Upper lobe of right lung (tissue), 1 donor: ENCODE data around the gene SLC49A4. TPM values are rescaled to one million over a fixed set of nuclear protein-coding genes. Genes with fewer than 3 reads are reported as not detected.

Experiments used
- ATAC-seq: fragments of 200-7000 bp; cut with Tn5 transposase; one replicate; pipeline ENCODE4 v1.9.1; 2020; ENCODE audit warnings: mild to moderate bottlenecking, moderate library complexity
- DNase-seq: peaks from one replicate; pipeline ENCODE4 v3.0.0-alpha.2; 2020
- H3K27ac ChIP-seq: fragments of 200-600 bp; one replicate; pipeline ENCODE4 v1.8.0; 2022
- H3K27me3 ChIP-seq: fragments of 200-600 bp; one replicate; pipeline ENCODE4 v1.8.0; 2022; ENCODE audit warnings: mild to moderate bottlenecking
- H3K36me3 ChIP-seq: fragments of 200-600 bp; one replicate; pipeline ENCODE4 v1.8.0; 2022
- H3K4me1 ChIP-seq: fragments of 200-600 bp; one replicate; pipeline ENCODE4 v1.8.0; 2022
- H3K4me3 ChIP-seq: fragments of 200-600 bp; one replicate; pipeline ENCODE4 v1.8.0; 2022; ENCODE audit warnings: mild to moderate bottlenecking
- H3K9me3 ChIP-seq: fragments of 200-600 bp; one replicate; pipeline ENCODE4 v1.8.0; 2022
- intact Hi-C: fragments of 100-400 bp; cut with DNase I; formaldehyde crosslinking; loops from one replicate; pipeline ENCODE4 v1.11.0; 2022
- total RNA-seq: library from RNA; stranded (reverse); fragmentation: NEBNext Ultra II Directional; extraction: Animal tissue kit (Norgen Biotek cat#: 25700); gene quantifications from one replicate; pipeline ENCODE4 v1.2.1, GENCODE V29; 2021
- TF ChIP-seq, protein P1 (sequence below): fragments of 200-600 bp; IDR thresholded peaks from one replicate; pipeline ENCODE4 v1.8.0; 2022; ENCODE audit warnings: antibody characterized with exemption
- donor health status: DM: no; HTN: yes; CAD: no; lungs with severe emphysema.

SLC49A4 gene
- total RNA-seq, 1 donor from 2014 or later = 14.2 TPM

DNA sequence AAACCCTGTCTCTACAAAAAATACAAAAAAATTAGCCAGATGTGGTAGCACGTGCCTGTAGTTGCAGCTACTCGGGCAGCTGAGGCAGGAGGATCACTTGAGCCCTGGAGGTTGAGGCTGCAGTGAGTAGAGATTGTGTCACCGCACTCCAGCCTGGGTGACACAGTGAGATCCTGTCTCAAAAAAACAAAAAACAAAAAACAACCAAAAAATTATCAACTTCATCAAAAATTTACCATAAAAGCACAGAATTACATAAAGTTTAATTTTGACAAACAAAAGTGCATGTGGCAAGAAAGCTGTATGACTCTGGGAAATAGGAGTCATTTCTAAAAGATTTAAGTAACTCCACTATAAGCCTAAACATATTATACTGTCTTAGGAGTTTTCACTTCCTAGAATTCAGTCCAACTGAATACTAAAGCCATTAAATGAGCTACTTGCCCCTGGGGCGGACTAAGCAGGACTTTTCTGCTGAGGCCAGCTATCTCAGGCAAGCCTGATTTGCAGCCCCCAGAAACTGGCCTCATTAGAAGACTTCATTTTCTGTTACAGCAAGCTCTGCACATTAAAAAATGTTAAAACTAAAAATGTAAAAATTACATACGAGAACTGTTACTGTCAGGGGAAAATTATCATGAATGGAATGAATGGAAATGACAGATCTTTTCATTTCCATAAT, 24.2 kb upstream of the SLC49A4 start:
- Histone ChIP-seq H3K4me1 (peaks cover 4% of the 10 kb centered on the region), H3K4me3 (no peak overlapping the region), H3K9me3 (no peaks in the 10 kb centered on the region), H3K27me3 (no peaks in the 10 kb centered on the region), H3K27ac (peak overlapping the region; percentile 62), H3K36me3 (no peaks in the 10 kb centered on the region)
- ATAC-seq (no peak), DNase-seq (no peak)
- TF ChIP-seq, protein P1, sequence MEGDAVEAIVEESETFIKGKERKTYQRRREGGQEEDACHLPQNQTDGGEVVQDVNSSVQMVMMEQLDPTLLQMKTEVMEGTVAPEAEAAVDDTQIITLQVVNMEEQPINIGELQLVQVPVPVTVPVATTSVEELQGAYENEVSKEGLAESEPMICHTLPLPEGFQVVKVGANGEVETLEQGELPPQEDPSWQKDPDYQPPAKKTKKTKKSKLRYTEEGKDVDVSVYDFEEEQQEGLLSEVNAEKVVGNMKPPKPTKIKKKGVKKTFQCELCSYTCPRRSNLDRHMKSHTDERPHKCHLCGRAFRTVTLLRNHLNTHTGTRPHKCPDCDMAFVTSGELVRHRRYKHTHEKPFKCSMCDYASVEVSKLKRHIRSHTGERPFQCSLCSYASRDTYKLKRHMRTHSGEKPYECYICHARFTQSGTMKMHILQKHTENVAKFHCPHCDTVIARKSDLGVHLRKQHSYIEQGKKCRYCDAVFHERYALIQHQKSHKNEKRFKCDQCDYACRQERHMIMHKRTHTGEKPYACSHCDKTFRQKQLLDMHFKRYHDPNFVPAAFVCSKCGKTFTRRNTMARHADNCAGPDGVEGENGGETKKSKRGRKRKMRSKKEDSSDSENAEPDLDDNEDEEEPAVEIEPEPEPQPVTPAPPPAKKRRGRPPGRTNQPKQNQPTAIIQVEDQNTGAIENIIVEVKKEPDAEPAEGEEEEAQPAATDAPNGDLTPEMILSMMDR = no peak
- intact Hi-C loops = no loop called here

DNA sequence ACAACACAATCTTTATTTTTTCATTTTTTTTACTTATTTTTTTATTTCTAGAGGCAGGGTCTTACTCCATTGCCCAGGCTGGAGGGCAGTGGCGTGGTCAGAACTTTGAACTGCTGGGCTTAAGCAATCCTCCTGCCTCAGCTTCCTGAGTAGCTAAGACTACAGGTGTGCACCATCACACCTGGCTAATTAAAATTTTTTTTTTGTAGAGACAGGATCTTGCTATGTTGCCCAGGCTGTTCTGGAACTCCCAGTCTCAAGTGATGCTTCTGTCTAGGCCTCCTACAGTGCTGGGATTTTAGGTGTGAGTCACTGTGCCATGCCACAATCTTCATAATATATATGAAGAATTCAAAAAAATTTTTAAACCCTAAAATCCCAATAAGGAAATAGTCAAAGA, 22.0 kb upstream of the SLC49A4 start:
- no peaks in the 10 kb centered on the region for H3K27me3 ChIP-seq
- peaks cover 4% of the 10 kb centered on the region for H3K4me1 ChIP-seq
- TF ChIP-seq, protein P1 = no peak
- no peak overlapping the region for H3K4me3 ChIP-seq
- DNase-seq (no peak), ATAC-seq (no peak)
- no peak overlapping the region for H3K27ac ChIP-seq
- H3K36me3 ChIP-seq = no peaks in the 10 kb centered on the region
- H3K9me3 ChIP-seq = no peaks in the 10 kb centered on the region
- intact Hi-C loops = no loop called here

GRCh38 chr3:122773944-122774509, 20.8 kb upstream of the SLC49A4 start:
- Histone ChIP-seq H3K27me3 (no peaks in the 10 kb centered on the region), H3K27ac (no peak overlapping the region), H3K4me1 (peaks cover 4% of the 10 kb centered on the region), H3K9me3 (no peaks in the 10 kb centered on the region), H3K4me3 (no peak overlapping the region), H3K36me3 (no peaks in the 10 kb centered on the region)
- intact Hi-C loops = no loop called here
- ATAC-seq (peak; percentile 57), DNase-seq (no peak)
- TF ChIP-seq, protein P1 = no peak

GRCh38 chr3:122774564-122774963, 20.3 kb upstream of the SLC49A4 start:
- TF ChIP-seq, protein P1 = no peak
- ATAC-seq = peak; percentile 47
- peaks cover 4% of the 10 kb centered on the region for H3K4me1 ChIP-seq
- H3K27ac ChIP-seq = no peak overlapping the region
- no peak overlapping the region for H3K4me3 ChIP-seq
- H3K9me3 ChIP-seq = no peaks in the 10 kb centered on the region
- no peaks in the 10 kb centered on the region for H3K36me3 ChIP-seq
- no peak for DNase-seq
- H3K27me3 ChIP-seq = no peaks in the 10 kb centered on the region
- intact Hi-C loops = no loop called here

- intact Hi-C loops = no loop called here
- Histone ChIP-seq H3K27ac (no peak overlapping the region), H3K4me3 (no peak overlapping the region), H3K9me3 (no peaks in the 10 kb centered on the region), H3K4me1 (no peaks in the 10 kb centered on the region), H3K27me3 (no peaks in the 10 kb centered on the region), H3K36me3 (no peaks in the 10 kb centered on the region)
- ATAC-seq = no peak
- TF ChIP-seq, protein P1 = no peak
- DNase-seq = no peak
Observed at GRCh38 chr3:122776675-122777468, 18.0 kb upstream of the SLC49A4 start.
